GM21423 (cell line): ENCODE data around the gene CMC2.

Source experiments
- ATAC-seq: cut with Tn5 transposase; IDR thresholded peaks from one replicate; pipeline ENCODE4 v1.9.1; 2021; ENCODE audit warnings: mild to moderate bottlenecking, moderate library complexity; ENCODE audit not compliant: unreplicated experiment

The CMC2 gene

GRCh38 chr16:80938004-80938878 lies 68.4 kb downstream of the CMC2 start:
- no peak for ATAC-seq

DNA sequence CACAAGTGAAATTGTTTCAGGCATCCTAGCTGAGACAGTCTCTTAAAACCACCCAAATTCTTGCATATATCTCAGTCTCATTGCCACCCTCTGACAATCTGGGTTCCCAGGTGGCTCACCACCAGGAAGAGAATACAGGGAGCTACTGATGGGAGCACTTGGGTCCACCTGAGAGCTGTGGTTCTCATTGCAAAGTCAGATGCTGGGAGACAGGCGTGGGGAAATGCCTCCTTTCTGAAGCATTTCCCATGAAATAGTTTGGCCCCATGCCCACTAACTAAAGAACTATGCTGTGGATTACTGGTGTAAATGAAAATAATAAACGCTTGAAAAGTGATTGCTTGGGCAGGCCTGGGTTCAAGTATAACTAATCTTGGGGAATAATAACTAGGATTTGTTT lies 70.3 kb downstream of the CMC2 start:
- no peak for ATAC-seq

- ATAC-seq: no peak
These were observed 71.0 kb downstream of the CMC2 start for GRCh38 chr16:80935691-80936090.

DNA sequence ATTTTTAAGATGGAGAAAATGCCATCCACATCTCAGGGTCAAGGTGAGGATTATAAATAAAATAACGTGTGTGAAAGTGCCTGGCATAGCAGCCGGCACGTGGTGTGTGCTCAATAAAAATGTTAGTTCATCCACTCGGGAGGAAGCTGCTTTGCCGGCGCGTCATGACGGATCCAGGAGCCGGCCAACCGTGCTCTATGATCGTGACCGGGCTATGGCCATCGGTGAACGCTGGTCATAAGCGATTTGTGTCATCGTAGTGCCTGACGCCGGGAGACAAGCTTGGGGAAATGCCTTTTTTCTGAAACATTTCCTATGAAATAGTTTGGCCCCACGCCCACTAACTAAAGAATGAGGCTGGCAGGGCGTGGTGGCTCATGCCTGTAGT lies 74.0 kb downstream of the CMC2 start:
- no peak for ATAC-seq

DNA sequence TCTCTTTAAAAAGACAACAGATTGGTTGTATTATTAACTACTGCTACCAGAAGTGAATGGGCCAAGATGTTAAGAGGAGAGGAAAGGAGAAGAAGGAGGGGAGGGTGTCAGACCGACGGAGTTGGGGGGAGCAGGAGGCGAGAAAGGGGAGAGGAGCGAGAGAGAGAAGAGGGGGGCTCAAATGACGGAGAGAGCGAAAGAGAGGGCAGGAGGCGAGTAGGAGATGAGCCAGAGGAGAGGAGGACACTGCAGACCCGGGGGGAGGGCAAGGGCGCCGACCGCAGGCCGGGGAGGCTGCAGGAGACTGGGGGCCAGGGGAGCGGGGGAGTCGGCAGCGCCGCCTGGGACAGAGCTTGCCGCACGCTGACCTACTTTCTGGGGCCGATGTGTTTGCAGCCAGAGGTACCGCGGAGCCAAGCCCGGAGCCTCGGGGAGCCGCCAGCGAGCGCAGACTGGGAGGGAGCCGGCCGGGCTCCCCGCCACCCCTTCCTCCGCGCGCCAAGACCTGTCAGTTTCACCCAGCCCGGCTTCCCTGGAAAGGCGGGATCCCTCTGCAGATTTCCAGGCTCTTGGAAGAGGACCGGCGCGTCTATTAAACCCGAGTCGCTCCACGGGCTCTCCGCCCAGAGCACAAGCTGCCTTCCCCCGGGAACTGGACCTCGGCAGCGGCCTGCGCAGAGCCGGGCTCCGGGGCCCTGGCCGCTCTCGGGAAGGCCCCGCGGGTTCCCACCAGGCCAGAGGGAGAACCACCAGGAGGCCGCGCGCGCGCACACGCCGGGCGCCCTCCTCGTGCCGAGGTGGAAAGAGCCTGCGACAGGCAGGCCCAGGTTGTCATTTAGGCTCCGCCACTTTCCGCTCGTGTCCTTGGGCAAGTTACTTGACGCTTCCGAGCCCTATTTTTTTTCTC lies 74.6 kb downstream of the CMC2 start:
- no peak for ATAC-seq

GRCh38 chr16:80924372-80924978 lies 82.2 kb downstream of the CMC2 start:
- peak; percentile 70 for ATAC-seq

GRCh38 chr16:80923356-80923755 lies 83.3 kb downstream of the CMC2 start:
- ATAC-seq: no peak
